SK-N-SH treated with all-trans-retinoic acid at 6 μM for 48 hours (cell line): Measurements from ENCODE around the gene KRTAP10-2.

Experiments used
- GLIS3 ChIP-seq: fragments of 250-450 bp; sonication (Bioruptor Pico); IDR thresholded peaks from 2 replicates; pipeline ENCODE4 v1.5.0; 2020; ENCODE audit warnings: mild to moderate bottlenecking, moderate library complexity
- TF ChIP-seq, protein P1 (sequence below): fragments of 250-450 bp; sonication (Bioruptor Pico); IDR thresholded peaks from 2 replicates; pipeline ENCODE4 v1.8.0; 2020; ENCODE audit warnings: mild to moderate bottlenecking, moderate library complexity, borderline replicate concordance

DNA sequence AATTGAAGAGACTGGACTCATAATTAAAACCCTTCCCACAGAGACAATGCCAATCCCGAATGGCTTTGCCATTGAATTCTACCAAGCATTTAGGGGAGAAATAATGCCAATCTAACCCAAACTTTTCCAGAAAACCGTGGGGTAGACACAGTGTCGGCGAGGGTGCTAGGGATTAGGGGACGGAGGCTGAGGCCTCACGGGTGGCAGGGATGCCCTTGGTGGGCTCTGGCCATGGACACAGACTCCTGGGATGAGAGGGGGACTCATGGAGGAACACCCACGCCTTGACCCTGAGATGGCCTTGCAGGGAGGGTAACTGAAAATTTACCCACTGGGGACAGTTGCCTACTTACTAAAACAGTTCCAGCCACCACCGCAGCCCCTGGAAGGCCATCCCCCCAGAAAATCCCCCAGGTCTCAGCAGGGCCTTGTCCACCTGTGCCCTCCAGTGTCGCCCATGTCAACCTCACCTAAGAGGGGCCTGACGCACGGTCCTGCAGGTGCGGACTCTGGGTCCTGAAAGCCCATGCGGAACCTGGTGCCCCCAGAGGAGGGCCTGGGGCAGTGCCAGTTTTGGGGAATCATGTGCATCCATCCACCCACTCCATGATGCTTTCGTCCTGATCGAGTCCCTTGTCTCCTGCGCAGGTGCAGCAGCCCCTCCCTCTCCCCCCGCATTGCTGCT lies 27.2 kb upstream of the KRTAP10-2 start:
- TF ChIP-seq, protein P1, sequence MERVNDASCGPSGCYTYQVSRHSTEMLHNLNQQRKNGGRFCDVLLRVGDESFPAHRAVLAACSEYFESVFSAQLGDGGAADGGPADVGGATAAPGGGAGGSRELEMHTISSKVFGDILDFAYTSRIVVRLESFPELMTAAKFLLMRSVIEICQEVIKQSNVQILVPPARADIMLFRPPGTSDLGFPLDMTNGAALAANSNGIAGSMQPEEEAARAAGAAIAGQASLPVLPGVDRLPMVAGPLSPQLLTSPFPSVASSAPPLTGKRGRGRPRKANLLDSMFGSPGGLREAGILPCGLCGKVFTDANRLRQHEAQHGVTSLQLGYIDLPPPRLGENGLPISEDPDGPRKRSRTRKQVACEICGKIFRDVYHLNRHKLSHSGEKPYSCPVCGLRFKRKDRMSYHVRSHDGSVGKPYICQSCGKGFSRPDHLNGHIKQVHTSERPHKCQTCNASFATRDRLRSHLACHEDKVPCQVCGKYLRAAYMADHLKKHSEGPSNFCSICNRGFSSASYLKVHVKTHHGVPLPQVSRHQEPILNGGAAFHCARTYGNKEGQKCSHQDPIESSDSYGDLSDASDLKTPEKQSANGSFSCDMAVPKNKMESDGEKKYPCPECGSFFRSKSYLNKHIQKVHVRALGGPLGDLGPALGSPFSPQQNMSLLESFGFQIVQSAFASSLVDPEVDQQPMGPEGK (CRISPR knock-in tag), result no peak
- TF ChIP-seq GLIS3 (CRISPR knock-in tag), result no peak
